ENCODE results near the gene OPN3.

OPN3 gene

DNA sequence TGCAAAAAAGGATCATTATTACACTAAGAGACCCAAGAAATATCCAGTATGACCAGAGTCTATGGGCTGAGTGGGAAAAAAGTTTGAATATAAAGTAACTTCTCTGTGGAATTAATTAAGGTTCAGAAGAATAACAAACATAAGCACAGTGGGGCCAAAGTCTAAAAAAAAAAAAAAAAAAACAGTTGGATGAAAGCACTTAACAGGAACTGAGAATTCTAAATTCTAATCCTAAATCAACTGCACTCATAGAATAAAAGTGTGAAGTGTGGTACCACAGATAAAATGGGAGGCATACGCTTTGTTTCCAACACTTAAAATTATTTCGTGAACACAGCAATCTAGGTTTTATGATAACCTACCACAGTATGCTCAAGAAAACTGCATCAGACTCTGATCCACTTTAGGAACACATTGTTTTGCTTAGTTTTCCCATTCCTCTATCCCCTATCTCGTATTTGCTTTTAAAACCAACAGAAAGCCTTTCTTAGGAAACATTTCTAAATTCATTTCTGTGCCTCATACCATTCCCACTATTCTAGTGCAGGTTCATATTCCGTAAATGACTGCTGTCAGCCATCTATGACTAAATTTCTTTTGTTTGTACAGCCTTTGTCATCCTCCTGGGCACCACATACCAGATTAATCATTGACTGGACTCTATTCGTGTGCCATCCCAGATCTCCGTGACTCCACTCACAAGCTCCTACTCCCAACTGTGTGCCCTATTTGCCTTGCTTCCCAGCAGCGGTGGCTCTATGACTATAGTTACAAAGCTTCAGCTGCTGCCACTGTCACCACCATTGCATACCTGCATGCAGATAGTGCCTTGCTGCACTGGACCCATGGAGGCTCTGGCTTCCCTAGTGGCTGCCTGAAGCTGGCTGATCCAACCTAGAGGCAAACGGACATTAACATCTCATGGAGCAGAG lies 24.9 kb downstream of the OPN3 start:
- no peak for DNase-seq

- no peak for DNase-seq
Measured at GRCh38 chr1:241614572-241614971, 25.6 kb downstream of the OPN3 start.

- DNase-seq = no peak
Measured at GRCh38 chr1:241614144-241614543, 26.0 kb downstream of the OPN3 start.

- no peak for DNase-seq
Measured at GRCh38 chr1:241612533-241613477, 27.4 kb downstream of the OPN3 start.

GRCh38 chr1:241611736-241612135 lies 28.4 kb downstream of the OPN3 start:
- DNase-seq = no peak

DNA sequence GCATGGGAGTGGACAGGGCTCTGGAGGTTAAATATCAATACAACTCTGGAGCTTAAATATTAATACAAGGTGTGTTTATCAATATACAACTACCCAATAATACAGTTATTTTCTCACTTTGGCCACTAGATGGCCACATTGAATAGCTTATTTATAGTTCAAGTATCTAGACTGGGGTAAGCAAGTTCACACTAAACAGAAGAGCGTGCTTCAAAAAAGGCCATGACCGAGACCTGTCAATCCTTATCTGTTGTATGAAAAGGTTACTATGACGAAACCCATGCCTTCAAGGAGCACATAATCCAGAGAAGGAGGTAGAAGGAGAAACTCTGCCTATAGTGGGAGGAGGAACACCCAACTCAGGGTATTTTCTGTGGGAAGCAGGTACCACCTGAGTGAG lies 29.1 kb downstream of the OPN3 start:
- peak in 1 of 5 donors; percentile 63 for DNase-seq

- DNase-seq = no peak
Measured at GRCh38 chr1:241610056-241610815, 29.9 kb downstream of the OPN3 start.

- DNase-seq = no peak
Measured at GRCh38 chr1:241608379-241609033, 31.7 kb downstream of the OPN3 start.

GRCh38 chr1:241607497-241607896 lies 32.7 kb downstream of the OPN3 start:
- no peak for DNase-seq

DNA sequence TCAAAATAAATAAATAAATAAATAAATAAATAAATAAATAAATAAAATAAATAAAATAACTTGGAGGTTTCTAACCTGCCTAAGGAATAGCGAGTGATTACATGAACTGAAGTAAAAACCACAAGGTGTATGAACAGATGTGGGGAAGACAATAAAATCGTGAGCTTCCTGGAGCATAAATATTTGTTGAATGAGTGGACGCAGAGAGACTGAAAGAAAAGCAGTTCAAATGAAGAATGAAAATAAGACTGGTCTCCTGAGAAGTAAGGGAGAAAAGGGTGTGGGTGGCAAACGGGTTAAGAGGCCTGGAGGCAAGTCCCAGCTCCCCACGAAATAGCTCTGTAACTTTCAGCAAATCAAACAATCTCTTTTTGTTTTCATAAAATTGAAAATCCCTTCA lies 33.6 kb downstream of the OPN3 start:
- no peak for DNase-seq

- no peak for DNase-seq
Measured at GRCh38 chr1:241605146-241605805, 34.9 kb downstream of the OPN3 start.

DNA sequence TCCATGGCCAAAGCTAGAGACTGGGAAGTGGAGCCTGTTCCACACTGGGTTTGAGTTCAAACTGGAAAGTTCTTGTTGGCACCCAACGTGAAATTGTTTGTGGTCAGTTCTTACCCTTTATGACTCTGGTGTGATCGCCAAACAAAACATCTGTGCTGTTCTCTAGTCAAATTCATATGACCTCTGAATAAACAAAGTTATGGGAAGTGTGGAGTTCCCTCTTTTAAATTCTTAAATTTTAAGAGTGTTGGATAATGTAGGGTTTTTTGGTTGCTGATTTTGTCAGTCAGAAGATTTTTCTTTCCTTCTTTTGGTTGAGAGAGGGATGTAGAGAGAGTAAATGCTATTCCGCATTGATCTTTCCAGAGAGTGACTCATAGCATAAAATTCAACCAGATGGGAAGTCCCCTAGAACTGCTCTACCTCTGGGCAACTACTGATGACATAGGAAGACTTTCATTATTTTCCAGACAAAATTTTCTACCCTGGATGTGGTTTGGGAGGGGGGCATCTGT lies 36.4 kb downstream of the OPN3 start:
- no peak for DNase-seq

- no peak for DNase-seq
Measured at GRCh38 chr1:241600496-241600901, 39.7 kb downstream of the OPN3 start.

GRCh38 chr1:241598249-241598648 lies 41.9 kb downstream of the OPN3 start:
- no peak for DNase-seq

DNA sequence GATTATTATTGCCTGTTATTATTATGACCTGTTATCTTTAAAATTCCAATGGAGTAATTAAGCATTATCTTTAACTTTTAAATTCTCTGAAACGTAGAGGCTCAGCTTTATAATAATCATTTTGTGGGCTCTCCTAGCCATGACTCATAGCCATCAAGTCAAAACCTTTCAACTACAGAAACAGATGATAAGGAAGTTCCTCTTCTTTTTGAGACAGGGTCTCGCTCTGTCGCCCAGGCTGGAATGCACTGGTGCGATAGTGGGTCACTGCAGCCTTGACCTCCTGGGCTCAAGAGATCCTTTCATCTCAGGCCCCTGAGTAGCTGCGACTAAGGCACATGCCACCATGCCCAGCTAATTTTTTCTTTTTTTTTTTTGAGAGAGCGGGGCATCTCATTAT lies 43.5 kb downstream of the OPN3 start:
- DNase-seq = no peak

DNA sequence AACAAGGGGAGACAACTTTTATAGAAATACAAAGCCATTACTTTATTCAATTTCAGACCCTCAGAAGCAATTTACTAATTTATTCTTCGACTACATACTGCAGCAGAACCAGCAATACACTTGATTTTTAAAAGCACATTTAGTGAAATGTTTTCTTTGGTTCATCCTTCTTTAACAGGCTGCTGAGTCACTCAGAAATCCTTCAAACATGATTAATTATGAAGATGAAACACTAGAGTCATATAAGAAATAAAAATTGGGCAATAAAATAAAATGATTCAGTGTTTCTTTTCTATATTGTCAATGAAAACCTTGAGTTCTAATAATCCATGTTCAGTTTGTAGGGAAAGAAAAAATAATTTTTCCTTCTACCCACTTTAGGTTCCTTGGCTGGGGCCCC lies 47.0 kb downstream of the OPN3 start:
- no peak for DNase-seq

GRCh38 chr1:241592273-241592958 lies 47.8 kb downstream of the OPN3 start:
- peak in 1 of 5 donors; percentile 36 for DNase-seq

DNA sequence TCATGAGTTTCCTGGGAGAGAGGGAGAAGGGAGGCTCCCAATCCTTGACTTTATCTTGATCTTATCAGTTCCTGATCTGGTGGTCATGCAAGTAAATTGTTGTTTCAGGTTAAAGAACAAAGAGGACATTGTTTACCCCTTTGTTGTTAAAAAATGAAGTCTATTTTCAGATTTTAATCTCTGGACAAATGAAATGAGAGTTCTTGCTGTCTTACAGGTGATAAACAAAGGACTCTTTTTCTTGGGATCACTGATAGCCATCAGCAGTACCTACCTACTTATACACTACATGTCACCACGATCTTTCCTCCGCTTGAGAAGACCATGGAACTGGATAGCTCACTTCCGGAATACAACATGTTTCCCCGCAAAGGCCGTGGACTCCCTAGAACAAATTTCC lies 48.4 kb downstream of the OPN3 start:
- no peak for DNase-seq

DNA sequence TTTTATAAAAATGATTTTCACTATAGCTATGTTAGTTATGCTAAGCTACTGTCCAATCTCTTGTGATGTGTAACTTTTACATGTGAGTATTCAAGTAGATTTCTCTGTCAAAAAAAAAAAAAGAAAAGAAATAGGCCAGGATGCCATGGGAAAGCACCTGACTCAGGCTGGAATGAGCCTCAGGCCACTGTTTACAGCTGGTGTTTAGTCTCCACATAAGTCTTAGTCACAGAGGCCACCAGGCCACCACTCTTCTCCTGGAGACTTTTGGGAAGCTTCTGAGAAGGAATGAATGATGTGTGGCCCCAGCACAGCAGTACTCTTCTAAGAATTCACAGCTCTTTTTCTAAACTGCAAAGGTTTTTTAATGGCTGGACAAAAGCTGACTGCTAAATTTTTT lies 48.9 kb downstream of the OPN3 start:
- DNase-seq = no peak

GRCh38 chr1:241590719-241591118 lies 49.5 kb downstream of the OPN3 start:
- DNase-seq = no peak

GRCh38 chr1:241589521-241589920 lies 50.6 kb downstream of the OPN3 start:
- DNase-seq = no peak
